DMS79 treated with DMSO at 0.1 percent for 48 hours (cell line): ENCODE measurements around the gene TPGS1.

Experiments
- DNase-seq: peaks from one replicate; lab custom pipeline; 2025; lab: John Stamatoyannopoulos, UW

The TPGS1 gene, protein sequence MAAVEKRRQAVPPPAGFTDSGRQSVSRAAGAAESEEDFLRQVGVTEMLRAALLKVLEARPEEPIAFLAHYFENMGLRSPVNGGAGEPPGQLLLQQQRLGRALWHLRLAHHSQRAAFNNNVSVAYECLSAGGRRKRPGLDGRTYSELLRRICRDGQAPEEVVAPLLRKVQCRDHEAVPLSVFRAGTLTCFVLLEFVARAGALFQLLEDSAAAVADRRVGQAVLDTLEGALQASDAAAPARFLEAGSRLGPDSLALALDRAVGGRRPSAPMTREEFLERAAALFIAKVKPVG

DNA sequence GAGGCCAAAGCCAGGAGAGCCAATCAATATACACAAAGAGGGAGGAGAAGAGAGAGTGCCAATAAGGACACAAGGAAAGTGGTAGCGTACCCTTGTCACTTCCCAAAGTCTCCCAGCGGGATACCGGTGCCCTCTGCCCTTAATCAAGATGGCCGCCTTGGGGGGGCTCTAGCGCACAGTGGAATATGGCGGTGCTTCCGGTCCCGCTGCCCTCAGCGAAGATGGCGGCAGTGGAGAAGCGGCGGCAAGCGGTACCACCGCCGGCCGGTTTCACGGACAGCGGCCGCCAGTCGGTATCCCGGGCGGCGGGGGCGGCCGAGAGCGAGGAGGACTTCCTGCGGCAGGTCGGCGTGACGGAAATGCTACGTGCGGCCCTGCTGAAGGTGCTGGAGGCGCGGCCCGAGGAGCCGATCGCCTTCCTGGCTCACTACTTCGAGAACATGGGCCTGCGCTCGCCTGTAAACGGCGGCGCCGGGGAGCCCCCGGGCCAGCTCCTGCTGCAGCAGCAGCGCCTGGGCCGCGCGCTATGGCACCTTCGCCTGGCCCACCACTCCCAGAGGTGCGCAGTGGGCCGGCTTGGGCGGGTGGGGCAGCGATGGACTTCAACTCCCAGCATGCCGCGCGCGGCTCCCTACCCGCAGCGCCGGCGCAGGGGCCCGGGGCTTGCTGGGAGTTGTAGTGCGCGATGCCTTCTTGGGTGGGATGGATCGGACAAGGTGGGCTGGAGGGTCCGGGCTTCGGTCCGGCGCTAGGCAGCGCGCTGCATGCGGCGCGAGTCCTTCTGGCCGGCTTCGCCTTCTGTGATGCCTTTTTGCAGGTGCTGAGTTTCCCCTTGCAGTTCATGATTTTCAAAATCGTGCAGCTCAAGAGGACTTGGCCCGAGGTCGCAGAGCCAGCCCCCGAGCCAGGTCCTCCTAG lies at the start of gene TPGS1:
Gene TPGS1, plus strand, starts transcription at position 212 of the 918 bp plus-strand sequence. Its CDS starts 10 bp downstream, at position 222.
- peak; percentile 75 for DNase-seq

DNA sequence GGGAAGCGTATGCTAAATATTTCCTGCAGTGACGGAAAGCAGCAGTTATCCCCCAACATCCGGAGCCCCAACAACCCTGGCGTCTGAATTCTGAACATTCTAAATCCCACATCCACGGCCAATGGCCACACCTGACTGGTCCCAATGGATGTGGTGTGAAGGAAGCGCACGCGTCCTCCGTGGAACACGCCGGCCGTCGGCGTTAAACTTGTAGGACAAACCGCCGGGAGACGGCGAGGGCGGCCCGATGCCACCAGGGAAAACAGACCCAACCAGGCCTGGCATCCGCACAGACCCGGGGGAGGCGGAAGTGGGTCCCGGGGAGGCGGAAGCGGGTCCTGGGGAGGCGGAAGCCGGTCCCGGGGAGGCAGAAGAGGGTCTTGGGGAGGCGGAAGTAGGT lies 49.7 kb upstream of the TPGS1 start:
- no peak for DNase-seq

DNA sequence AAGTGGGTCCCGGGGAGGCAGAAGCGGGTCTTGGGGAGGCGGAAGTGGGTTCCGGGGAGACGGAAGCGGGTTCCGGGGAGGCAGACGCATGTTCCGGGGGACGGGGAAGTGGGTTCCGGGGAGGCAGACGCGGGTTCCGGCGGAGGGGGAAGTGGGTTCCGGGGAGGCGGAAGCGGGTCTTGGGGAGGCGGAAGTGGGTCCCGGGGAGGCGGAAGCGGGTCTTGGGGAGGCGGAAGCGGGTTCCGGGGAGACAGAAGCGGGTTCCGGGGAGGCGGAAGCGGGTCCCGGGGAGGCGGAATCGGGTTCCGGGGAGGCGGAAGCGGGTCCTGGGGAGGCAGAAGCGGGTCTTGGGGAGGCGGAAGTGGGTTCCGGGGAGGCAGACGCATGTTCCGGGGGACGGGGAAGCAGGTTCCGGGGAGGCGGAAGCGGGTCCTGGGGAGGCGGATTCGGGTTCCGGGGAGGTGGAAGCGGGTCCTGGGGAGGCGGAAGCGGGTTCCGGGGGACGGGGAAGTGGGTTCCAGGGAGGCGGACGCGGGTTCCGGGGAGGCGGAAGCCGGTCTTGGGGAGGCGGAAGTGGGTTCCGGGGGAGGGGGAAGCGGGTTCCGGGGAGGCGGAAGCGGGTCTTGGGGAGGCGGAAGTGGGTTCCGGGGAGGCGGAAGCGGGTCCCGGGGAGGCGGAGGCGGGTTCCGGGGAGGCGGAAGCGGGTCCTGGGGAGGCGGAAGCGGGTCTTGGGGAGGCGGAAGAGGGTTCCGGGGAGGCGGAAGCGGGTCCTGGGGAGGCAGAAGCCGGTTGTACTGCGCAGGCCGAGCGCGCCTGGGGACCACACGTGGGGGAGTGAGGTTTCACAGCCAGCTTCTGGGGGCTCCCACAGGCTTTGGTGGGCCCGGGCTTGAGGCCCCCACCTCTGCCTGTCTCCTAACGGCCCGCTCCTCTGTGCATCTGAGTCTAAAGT lies 48.9 kb upstream of the TPGS1 start:
- DNase-seq: no peak

DNA sequence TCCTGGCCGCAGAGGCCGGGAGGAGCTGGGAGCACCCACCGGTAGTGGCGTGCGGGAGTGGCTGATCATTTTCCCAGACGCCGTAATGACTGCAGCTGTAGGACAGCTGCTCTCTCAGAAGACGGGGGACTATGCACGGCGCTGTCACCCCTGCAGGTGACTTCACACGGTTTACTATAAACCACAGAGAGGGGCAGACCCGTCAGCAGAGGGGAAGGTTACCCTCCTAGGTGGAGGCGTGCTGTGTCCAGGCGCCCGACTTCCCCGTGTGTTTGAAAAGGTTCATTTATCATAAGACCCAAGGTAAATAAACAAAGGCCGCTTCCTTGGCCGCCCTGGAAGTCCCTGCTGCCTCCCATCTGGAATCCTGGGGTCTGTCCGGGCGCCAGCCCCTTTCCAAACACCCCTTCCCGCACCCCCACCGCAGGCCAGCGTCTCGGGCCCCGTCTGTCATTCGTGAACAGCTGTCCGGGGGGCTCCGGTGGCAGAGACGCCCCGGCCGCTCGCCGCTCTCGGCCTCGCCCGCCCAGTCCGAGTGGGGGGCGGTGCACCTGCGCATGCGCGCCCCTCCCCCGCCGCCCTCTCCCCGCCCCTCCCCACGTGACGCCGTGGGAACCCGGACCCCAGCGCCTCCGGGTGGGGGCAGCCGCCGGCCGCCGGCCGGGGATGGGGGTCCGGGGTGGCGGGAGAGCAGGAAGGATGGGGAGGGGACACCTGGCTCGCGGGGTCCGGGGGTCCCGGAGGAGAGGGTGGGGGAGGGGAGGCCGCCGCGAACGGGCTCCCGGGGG lies 47.4 kb upstream of the TPGS1 start:
- peak; percentile 54 for DNase-seq

DNA sequence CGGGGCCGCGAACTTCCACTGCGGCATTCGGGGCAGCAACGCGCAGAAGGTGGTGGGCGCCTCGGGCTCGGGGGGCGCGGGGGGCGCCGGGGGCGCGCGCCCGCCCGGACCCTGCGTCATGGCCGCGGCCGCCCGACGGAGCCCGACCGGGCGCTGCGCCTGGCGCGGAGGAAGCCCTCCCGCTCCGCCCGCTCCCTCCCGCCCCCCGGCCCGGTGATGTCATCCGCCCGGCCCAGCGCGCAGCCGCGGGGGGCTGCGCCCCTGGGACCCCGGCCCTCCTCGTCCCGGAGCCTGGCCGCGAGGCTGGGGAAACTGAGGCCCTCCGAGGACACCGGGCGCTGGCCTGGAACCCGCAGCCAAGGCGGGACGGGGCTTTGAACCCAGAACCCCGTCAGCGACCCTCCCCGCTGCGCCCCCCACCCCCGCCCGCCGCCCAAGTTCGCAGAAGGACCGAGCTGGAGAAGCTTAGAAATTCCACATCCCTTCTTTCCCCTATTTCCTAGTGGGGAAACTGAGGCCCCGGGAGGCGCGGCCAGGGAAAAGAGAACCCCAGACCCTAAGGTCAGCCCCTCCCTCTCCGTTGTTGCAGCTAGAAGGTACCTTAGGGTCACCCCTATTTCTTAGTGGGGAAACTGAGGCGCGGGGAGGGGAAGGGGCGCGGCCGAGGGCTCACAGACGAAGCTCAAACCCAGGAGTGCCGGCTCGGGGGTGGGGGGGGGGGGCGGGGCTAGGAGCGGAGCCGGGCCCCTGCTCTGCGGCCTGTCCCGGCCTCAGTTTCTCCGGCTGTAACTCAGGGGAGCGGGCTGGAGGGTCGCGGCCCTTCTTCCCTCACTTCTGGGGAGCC lies 46.2 kb upstream of the TPGS1 start, which contains the start of gene SHC2:
Gene SHC2, minus strand, starts transcription at position 157 of the 844 bp plus-strand sequence. Its CDS starts 37 bp downstream, at position 120.
- no peak for DNase-seq

DNA sequence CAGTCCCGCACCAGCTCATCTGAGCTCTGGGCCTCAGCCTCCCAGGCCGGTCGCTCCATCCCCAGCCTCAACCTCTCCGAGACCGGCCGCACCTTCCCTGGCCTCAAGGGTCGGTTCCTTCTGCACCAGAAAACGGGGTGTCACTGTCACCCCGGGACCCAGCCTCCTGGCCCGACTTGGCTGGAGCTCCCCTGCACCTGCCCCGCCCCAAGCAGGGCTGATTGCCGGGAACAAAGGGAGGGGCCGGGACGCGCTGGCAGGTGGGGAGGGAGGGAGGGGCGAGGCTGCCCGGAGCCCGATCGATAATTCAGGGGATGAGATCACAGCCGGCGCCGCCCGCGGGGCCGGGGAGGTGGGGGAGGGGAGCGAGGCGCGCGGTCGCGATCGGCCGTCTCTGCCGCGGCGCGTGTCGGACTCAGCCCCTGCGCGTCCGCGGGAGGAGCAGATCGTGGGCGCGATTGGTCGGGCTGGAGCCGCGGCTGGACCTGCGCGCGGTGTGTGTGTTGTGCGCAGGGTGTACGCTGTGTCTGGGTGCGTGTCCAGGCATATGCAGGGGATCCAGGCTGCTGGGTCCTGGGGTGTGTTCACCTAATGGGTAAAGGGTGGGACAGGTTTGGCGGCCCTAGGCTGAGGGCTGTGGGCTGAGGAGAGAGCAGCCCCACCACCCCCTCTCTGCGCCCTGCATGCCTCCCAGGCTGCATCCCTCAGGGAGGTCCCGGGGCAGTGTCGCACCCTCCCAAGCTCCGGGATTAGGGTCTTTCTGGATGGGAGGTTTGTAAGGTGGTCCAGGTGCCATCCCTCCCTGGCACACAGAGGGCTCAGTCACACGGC lies 45.4 kb upstream of the TPGS1 start:
- peak; percentile 82 for DNase-seq

DNA sequence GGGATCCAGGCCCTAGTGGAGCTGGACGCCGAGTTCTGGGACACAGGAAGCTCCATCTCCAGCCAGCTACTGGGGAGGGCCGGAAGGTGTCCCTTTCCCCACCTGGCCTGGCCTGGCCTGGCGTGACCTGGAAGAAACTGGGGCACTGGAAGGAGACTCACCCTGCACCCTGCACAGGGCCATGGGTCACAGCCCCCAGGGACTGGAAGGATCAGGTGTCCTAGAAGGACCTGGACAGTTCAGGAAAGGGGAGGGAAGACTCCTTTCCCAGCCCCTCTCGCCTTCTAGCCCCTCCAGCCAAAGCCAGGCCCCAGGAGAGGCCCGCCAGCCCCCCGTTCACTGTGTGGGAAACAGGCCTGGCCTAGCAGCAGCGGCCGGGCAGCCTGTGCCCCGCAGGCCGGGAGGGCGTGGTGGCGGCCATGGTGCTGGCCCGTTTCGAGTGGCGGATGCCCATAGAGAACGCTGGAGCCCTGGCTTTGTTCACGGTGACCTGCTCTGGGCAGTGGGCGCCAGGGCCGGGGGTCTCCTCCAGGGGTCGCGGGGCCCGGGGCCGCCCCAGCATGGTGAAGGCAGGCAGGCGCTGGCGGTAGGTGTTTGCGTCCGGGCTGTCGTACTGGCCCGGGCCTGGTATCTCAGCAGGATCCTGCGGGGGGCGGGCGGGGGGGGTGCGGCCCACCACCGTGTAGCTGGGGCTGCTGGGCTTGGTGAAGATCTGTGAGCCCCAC lies 43.7 kb upstream of the TPGS1 start:
- no peak for DNase-seq

DNA sequence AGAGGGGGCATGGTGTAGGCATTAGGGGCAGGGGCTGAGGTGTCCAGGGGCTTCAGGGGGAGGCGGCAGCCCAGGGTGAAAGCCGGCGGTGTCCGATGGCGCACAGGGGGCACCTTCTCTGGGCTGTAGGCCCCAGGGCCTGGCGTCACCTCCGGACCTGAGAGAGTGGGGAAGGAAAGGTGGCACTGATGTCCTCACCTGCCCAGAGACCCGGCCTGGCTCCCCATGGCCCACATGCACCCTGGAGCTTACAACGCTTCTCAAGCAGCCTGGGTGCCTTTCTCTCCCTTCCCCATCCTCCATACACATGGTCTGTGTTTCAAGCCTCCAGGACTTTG lies 43.1 kb upstream of the TPGS1 start:
- DNase-seq: no peak

DNA sequence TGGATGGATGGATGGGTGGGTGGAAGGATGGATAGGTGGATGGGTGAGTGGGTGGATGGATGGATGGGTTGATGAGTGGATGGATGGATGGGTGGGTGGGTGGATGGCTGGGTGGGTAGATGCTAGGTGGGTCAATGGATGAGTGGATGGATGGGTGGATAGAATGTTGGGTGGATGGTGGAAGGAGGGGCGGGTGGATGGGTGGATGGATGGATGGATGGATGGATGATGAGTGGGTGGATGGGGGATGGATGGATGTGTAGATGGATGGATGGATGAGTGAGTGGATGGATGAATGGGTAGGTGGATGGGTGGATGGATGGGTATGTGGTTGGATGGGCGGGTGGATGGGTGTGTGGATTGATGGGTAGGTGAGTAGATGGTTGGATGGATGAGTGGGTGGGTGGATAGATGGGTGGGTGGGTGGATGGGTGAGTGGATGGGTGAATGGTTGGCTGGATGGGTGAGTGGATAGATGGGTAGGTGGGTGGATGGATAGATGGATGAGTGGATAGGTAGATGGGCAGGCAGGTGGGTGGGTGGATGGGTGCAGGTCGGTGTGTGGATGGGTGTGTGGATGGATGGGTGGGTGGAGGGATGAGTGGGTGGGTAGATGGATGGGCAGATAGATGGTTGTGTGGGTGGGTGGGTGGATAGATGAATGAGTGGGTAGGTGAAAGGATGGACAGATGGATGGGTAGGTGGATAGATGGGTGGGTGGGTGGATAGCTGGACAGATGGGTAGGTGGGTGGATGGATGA lies 42.1 kb upstream of the TPGS1 start:
- no peak for DNase-seq

DNA sequence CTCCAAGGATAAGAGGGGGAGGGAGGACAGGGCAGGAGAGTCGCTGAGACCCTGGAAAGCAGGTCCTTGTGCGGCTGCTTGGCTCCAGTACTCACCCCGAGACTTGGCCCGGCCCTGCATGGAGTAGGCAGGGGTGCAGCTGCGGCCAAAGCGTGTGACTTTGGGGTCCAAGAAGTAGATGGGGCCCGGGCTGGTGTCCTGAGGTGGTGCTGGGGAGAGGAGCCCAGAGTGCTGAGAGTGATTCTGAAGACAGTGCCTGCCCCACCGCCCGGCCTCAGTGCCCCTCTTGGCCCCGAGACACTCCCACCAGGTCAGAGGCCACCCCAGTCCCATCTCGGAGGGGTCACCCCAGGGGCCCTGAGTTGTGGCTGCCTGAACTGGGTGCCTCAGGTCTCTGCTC lies 39.7 kb upstream of the TPGS1 start:
- DNase-seq: no peak

DNA sequence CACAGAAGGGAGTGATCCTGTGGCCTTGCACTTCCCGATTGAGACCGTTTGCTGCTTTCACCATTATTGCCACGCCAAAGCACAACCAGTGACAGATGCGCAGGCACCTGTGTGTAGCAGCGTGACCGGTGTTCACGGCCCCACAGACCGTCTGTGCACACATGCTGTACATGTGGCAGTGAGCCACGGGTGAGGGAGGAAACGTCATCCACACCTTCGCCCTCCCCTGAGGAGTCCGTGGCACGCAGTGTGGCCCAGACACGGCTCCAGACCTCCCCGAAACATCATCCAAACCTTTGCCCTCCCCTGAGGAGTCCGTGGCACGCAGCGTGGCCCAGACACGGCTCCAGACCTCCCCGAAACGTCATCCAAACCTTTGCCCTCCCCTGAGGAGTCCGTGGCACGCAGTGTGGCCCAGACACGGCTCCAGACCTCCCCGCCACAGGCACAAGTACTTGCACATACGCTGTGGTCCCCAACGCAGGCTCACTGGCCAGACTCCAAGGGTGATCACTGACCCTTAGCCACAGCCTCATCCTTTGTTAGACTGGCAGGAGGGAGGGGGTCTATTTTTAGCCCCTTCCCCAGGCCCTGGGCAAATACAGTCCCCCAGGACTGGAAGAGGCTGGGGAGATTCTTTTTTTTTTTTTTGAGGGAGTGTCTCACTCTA lies 38.6 kb upstream of the TPGS1 start:
- no peak for DNase-seq

DNA sequence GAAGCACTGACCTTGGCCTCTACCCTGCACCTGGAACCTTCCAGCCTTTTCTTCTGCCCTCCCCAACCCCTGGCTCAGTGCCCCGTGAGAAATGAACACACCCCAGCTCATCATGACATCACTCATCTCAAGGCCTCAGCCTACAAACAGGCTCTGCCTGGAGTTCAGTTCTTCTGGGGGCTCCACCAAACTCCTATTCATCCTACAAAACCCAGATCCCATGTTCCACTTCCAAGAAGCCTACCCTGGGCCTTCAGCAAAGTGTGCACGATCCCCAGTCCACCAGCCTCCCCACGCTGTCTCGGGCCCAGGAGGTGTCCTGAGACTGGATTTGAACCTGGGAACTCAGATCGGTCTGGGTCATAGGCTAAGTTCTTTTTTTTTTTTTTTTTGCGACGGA lies 37.5 kb upstream of the TPGS1 start:
- no peak for DNase-seq

DNA sequence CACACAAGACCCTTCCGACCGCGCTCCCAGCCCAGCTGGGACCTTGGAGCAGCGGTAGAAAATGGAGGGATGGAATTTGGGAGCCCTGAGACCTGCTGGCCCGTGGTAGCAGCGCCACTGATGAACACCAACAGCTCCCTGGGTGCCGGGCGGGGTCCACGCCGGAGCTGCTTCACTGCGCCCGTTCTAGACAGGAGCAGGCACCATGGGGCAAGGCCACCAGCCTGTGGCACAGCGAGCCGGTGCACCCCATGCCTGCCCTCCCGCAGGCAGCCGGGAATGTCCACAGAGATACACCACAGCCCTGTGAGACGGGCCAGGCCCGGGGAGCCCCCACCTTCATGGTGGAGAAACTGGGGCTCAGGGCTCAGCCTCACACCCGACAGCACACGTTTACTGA lies 36.6 kb upstream of the TPGS1 start:
- no peak for DNase-seq

DNA sequence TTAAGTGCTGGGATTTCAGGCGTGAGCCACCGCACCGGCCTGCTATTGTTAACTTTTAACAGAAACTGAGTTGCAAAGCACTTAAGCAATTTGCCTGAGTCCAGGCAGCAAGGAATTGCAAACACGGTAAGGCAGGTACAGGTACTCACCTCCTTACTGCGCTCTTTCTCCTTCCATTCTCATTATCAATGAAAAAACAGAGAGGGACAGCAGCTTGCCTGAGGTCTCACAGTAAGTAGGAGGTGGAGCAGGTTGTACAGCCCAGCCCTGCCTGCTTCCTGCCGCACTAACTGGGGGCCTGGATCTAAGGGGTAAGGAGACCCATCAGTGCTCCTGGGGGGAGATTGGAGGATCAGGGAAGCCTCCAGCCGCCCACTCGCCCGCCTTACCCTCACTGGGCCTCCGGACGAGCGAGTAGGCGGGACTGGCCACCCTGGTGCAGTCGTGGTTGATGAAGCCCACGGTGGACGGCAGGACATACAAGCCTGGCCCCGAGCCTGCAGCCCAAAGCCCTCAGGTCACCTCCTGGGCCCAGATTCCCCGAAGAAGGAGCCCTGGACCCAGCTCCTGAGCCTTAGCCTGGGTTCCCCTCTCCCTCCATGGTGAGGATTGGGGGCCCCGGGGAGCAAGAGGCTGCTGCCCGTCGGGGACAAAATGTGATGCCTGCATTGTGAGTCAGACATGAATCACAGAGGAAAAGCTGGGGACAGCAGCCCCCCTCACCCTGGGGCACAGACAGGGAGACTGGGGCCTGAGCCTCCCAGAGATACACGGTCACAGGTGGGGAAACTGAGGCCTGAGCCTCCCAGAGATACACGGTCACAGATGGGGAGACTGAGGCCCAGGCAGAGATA lies 35.1 kb upstream of the TPGS1 start:
- no peak for DNase-seq

DNA sequence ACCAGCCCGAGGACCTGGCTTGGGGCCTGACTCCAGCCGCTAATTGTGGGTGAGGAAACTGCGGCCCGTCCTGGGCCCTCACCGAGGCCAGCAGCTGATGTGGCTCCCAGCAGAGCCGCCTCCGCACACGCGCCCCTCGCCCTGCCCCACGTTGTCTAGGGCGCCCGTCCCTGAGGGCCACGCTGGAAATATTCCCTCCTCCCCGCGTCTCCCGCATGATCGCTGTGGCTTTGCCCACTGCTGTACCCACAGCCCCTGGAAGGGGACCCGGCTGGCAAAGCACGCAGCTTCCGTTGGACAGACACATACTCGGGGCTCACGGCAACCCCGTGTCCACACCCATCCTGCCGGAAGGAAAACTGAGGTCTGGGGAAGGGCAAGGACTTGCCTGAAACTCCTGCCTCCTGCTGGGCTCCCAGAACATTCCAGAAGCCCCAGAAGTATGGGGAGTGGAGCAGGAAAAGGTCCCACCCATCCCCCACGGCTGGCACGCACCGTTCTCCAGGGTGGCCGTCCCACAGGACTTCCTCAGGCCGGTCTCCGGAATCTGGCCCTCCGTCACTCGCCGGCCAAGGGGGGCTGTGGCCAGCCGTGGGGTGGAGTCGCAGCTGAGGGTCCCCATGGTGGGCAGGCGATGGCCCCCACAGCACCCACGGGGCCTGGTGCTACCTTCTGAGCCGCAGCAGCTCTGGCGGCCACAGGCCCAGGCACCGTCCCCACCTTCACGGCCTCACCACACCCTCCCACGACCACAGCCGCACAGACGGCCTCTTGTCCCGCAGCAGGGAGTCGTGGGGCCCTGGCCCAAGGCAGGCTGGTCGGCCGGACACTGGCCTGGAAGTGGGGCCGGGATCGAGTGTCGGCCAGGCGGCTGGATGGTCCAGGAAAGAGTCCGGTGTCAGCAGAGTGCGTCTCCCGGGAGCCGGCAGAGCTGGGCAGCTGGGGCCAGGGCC lies 32.9 kb upstream of the TPGS1 start:
- no peak for DNase-seq
